GM12891 (cell line): ENCODE results near the gene TP73.

Source experiments
- POLR2A ChIP-seq: IDR thresholded peaks from 2 replicates; pipeline ENCODE4 v1.6.1; 2011; ENCODE audit warnings: low read depth, low read length, control low read depth
- POLR2AphosphoS5 ChIP-seq: IDR thresholded peaks from 2 replicates; pipeline ENCODE4 v1.6.1; 2011; ENCODE audit warnings: low read depth, low read length, control low read depth
- SPI1 ChIP-seq: IDR thresholded peaks from 2 replicates; pipeline ENCODE4 v1.6.1; 2011; ENCODE audit warnings: low read depth, low read length, control low read depth

- TF ChIP-seq POLR2AphosphoS5 (no peak), POLR2A (no peak), SPI1 (no peak)
These were observed 26.2 kb downstream of the TP73 start for GRCh38 chr1:3678361-3679097.
